Measurements from ENCODE around the gene UPF3B. TPM values are rescaled to one million over a fixed set of nuclear protein-coding genes. Genes with fewer than 3 reads are reported as not detected.

The UPF3B gene
- total and polyA plus RNA-seq, 2 donors (not counting 1 experiment from before 2014, with no cell fraction given) = 3.1 to 8.1 TPM

DNA sequence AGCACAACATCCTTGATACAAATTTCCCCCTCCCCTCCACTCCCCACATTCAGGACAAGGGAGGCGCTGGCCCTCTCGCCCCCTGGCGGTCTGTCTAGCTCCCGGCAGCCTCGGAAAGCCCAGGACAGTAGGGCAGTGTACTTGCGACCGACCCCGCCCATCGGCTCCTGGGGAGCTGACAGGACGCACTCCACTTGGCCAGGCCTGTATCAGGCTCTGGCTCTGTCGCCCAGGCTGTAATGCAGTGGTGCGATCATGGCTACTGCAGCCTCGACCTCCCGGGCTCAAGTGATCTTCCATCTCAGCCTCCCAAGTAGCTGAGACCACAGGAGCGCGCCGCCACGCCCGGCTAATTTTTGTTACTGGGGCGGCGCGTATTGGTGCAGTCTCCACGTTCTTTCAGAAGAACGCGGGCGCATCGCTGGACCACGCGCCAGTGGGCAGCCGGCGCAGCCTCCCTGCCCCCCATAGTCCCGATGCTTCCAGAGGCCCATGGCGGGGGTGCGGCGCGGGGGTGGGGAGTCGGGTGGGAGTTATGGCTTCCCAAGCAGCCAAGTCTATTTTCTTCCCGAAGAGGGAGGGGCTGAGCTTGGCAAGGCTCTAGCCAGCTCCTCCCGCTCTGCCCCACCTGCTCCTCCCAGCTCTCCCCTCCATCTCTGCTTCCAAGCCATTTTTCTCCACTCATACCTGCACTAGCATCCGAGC, 35.1 kb upstream of the UPF3B start:
- TF ChIP-seq, protein P1, sequence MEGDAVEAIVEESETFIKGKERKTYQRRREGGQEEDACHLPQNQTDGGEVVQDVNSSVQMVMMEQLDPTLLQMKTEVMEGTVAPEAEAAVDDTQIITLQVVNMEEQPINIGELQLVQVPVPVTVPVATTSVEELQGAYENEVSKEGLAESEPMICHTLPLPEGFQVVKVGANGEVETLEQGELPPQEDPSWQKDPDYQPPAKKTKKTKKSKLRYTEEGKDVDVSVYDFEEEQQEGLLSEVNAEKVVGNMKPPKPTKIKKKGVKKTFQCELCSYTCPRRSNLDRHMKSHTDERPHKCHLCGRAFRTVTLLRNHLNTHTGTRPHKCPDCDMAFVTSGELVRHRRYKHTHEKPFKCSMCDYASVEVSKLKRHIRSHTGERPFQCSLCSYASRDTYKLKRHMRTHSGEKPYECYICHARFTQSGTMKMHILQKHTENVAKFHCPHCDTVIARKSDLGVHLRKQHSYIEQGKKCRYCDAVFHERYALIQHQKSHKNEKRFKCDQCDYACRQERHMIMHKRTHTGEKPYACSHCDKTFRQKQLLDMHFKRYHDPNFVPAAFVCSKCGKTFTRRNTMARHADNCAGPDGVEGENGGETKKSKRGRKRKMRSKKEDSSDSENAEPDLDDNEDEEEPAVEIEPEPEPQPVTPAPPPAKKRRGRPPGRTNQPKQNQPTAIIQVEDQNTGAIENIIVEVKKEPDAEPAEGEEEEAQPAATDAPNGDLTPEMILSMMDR (conservative IDR thresholded peaks at IDR 0.05 in 1 of 2, IDR thresholded peaks at IDR 0.05 in 1 of 2; ENCODE audit: low read depth in 1 of 2, low read length in 2 of 2) = peak; percentile 42 to 64
- TF ChIP-seq EZH2 (IDR thresholded peaks at IDR 0.05; ENCODE audit: low read length, missing control alignments) = no peak
- Histone ChIP-seq H2AFZ (ENCODE audit: low read length) (peak overlapping the region; percentile 55), H3K79me2 (ENCODE audit: control insufficient read depth, insufficient read depth, low read length) (no peaks in the 10 kb centered on the region), H3K4me2 (ENCODE audit: extremely low read depth, insufficient read depth, low read length) (peak overlapping the region; percentile 35), H3K27me3 (ENCODE audit: control insufficient read depth, insufficient read depth, low read length) (no peaks in the 10 kb centered on the region), H3K36me3 (ENCODE audit: control insufficient read depth, insufficient read depth, low read length) (no peaks in the 10 kb centered on the region), H3K27ac (ENCODE audit: insufficient read depth, low read length) (no peak overlapping the region), H4K20me1 (ENCODE audit: control insufficient read depth, extremely low read depth, insufficient read depth, low read length) (no peaks in the 10 kb centered on the region), H3K4me3 (replicated peaks in 1 of 4; ENCODE audit: control extremely low read depth in 1 of 4, insufficient read depth in 1 of 4, low read depth in 3 of 4, low read length in 4 of 4) (peak overlapping the region in 2 of 4 experiments; percentile 24 to 33), H3K9me3 (ENCODE audit: control insufficient read depth, insufficient read depth, low read depth, low read length) (no peaks in the 10 kb centered on the region), H3K9ac (ENCODE audit: insufficient read depth, low read length) (no peak overlapping the region), H3K4me1 (ENCODE audit: control insufficient read depth, extremely low read depth, insufficient read depth, low read length) (no peaks in the 10 kb centered on the region)
- DNase-seq (ENCODE audit: low read depth in 2 of 2) = peak; percentile 49 to 51

DNA sequence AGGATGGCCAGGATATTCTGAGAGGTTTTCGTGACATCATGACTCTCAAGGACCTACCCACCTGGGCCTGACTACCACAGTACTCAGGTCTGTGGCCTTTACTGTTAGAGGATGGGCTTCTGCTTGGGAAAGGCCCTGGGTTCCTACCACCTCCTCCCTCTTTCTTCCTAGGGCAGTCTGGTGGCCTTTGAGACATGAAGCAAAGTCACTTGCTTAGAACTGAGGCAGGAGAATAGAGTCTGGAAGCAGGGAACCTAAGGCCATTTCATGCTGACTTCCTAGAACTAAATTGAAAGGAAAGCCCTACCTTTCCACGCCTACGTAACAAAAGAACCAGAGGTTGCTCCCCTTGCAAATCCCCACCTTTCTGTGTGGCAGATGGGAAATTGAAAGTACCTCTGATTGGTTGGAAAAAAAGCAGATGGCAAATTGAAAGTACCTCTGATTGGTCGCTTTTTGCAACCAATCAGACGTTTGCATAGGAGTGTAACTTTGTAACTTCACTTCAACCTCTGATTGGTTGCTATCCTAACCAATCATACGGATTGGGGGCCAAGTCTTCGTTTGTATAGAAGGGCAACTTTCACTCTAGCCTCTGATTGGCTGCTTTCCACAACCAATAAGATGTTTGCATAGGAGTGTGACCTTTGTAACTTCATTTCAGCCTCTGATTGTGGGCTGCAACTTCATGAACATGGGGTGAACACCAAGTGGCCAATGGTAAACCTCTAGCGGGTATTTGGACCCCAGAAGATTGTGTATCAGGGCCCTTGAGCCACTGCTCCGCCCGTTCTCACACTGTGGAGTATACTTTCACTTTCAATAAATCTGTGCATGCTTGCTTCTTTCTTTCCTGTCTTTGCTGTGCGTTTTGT, 33.0 kb upstream of the UPF3B start:
- H2AFZ ChIP-seq (ENCODE audit: low read length) = no peak overlapping the region
- H3K79me2 ChIP-seq (ENCODE audit: control insufficient read depth, insufficient read depth, low read length) = no peaks in the 10 kb centered on the region
- TF ChIP-seq, protein P1 (conservative IDR thresholded peaks at IDR 0.05 in 1 of 2, IDR thresholded peaks at IDR 0.05 in 1 of 2; ENCODE audit: low read depth in 1 of 2, low read length in 2 of 2) = no peak
- TF ChIP-seq EZH2 (IDR thresholded peaks at IDR 0.05; ENCODE audit: low read length, missing control alignments) = no peak
- H3K36me3 ChIP-seq (ENCODE audit: control insufficient read depth, insufficient read depth, low read length) = no peaks in the 10 kb centered on the region
- no peak overlapping the region for H3K4me3 ChIP-seq (replicated peaks in 1 of 4; ENCODE audit: control extremely low read depth in 1 of 4, insufficient read depth in 1 of 4, low read depth in 3 of 4, low read length in 4 of 4)
- DNase-seq (ENCODE audit: low read depth in 2 of 2) = peak in 1 of 2 donors; percentile 45
- no peaks in the 10 kb centered on the region for H3K9me3 ChIP-seq (ENCODE audit: control insufficient read depth, insufficient read depth, low read depth, low read length)
- H3K27me3 ChIP-seq (ENCODE audit: control insufficient read depth, insufficient read depth, low read length) = no peaks in the 10 kb centered on the region
- no peak overlapping the region for H3K27ac ChIP-seq (ENCODE audit: insufficient read depth, low read length)
- no peaks in the 10 kb centered on the region for H4K20me1 ChIP-seq (ENCODE audit: control insufficient read depth, extremely low read depth, insufficient read depth, low read length)
- H3K4me1 ChIP-seq (ENCODE audit: control insufficient read depth, extremely low read depth, insufficient read depth, low read length) = no peaks in the 10 kb centered on the region
- no peak overlapping the region for H3K4me2 ChIP-seq (ENCODE audit: extremely low read depth, insufficient read depth, low read length)
- no peak overlapping the region for H3K9ac ChIP-seq (ENCODE audit: insufficient read depth, low read length)

Measured in fibroblast of lung (primary cell).